ENCODE results near the gene PIP5K1B.
"Not testable (repeated sequence)": the region's sequence is repeated elsewhere in the genome, so short reads cannot be mapped to it uniquely, and the experiment has no call there.

The PIP5K1B gene

DNA sequence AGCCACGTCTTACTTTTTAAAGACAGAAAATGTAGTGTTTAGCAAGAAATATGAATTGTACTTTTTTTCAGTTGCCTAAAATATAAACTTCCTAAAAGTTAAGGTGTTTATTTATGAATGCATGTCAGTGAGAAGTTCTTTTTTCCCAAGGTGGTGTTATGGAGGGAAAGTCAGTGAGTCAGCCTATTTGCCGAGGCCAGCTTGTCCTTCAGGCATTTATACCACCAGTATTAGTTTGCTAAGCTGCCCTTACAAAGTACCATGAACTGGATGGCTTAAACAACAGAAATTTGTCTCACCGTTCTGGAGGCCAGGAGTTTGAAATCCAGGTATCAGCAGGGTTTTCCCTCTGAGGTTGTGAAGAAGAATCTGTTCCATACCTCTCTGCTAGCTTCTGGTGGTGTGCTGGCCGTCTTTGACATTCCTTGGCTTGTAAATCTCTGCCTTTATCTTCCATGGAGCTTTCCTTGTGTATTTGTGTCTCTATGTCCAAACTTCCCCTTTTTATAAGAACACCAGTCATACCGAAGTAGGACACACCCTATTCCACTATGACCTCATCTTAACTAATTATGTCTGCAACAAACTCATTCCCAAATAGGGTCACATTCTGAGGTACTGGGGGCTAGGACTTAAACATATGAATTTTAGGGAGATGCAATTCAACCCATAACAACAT is 270.5 kb downstream of the PIP5K1B start:
- no peak overlapping the region for H3K27ac Mint-ChIP-seq

DNA sequence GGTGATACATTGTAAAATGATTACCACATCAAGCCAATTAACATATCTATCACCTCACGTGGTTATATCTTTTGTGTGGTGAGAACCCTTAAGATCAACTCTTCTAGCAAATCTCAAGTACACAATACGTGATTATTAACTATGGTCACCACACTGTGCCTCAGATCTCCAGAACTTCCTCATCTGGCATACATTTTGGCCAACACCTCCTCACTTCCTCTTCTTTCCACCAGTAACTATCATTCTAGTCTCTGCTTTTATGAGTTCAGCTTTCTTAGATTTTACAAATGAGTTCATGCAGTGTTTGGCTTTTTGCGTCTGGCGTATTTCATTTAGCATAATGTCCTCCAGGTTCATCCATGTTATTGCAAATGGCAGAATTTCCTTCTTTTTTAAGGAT is 273.0 kb downstream of the PIP5K1B start:
- Mint-ChIP-seq H3K27ac (no peak overlapping the region), H3K36me3 (peaks cover 2% of the 10 kb centered on the region)

More for the DNA sequence above, 270.5 kb downstream of the PIP5K1B start:
- H3K9me3 Mint-ChIP-seq (ENCODE audit: low read depth): no peaks in the 10 kb centered on the region
- no peaks in the 10 kb centered on the region for H3K27me3 Mint-ChIP-seq
- H3K4me1 Mint-ChIP-seq (ENCODE audit: low read depth): peaks cover 11% of the 10 kb centered on the region
- no peak overlapping the region for H3K4me3 Mint-ChIP-seq
- H3K36me3 Mint-ChIP-seq: no peaks in the 10 kb centered on the region

DNA sequence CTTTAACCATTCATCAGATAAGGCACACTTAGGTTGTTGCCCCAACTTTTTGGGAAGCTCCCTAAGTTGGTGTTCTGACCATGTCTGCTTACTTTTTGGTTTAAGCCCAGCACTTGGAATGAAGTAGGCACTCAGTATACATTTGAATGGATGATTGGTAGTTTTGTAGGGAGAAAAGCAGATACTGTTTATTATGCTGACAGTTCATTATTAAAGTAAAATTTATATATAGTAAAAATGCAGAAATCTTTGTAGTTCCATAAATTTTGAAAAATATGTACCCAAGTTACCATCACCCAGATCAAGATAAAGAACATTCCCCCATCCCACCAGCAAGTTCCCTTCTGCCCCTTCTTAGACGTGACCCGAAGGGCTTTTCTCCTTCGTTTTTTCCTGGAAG is 273.5 kb downstream of the PIP5K1B start:
- Mint-ChIP-seq H3K27ac (no peak overlapping the region), H3K9me3 (ENCODE audit: low read depth) (no peaks in the 10 kb centered on the region), H3K4me3 (no peak overlapping the region), H3K4me1 (ENCODE audit: low read depth) (peaks cover 11% of the 10 kb centered on the region), H3K36me3 (peaks cover 2% of the 10 kb centered on the region), H3K27me3 (no peaks in the 10 kb centered on the region)

More for the DNA sequence above, 273.0 kb downstream of the PIP5K1B start:
- H3K4me1 Mint-ChIP-seq (ENCODE audit: low read depth): peaks cover 11% of the 10 kb centered on the region
- no peaks in the 10 kb centered on the region for H3K9me3 Mint-ChIP-seq (ENCODE audit: low read depth)
- no peaks in the 10 kb centered on the region for H3K27me3 Mint-ChIP-seq
- H3K4me3 Mint-ChIP-seq: no peak overlapping the region

DNA sequence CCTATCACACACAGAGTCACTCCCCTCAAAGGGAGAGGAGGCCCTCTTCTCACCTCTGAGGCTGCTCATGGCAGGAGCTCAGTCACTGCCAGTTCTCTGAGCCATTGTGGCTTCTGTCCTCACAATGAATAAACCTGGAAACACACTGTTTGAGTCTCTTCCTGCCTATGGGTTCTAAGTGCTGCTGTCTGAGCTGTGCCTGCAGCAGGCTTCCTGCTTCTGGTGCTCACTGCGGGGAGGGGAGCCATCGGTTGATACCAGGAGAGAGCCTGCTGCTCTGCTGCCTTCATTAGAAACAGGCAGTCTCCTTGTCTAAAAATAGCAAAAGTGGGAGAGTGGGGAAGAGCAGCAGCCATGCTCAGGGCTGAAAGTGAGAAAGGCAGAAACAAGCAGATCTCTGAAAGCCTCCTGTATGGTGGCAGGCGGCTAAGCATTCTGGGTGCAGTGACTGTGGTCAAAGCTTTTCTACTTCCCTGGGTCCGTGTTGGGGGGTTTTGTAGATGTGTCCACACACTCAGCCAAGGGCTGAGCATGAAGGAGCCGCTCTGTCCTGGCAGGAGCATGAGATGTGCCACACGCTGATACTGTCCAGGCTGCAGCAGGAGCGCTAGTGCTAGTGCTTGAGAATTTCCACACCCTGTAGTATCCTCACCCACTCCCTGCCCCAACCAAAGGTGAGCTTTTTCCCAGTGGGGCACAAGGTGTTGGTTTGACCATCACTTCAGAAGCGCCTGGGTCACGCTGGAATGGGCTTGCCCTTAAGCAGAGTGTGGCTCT is 274.7 kb downstream of the PIP5K1B start:
- H3K9me3 Mint-ChIP-seq (ENCODE audit: low read depth): no peaks in the 10 kb centered on the region
- no peak overlapping the region for H3K4me3 Mint-ChIP-seq
- H3K27ac Mint-ChIP-seq: no peak overlapping the region
- peaks cover 2% of the 10 kb centered on the region for H3K36me3 Mint-ChIP-seq
- peaks cover 7% of the 10 kb centered on the region for H3K4me1 Mint-ChIP-seq (ENCODE audit: low read depth)
- no peaks in the 10 kb centered on the region for H3K27me3 Mint-ChIP-seq

DNA sequence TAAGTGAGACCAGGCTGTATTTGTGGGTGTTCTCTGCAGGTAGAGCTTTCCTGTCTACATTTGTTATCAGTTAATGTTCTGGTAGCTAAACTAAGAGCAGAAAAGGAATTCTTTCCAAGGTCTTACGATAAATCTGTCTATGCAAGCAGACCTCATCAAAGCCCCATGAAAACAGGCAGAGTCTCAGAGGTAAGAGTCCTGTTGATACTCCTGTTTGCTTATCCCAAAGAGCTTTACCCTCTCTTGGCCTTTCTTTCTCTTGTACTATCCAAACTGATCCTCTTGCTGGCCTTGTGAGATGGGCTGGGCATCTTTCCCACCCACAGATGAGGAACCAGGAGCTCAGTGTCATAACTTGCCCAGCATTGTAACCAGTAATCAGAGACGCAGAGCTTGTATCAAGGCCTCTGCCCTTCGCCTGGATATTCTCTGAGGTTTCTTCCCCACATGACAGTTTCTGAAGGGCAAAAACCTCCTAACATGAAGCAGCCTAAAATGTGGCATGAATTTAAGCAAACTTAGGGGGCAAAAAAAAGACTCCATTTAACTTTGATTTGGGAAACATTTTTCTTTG is 275.4 kb downstream of the PIP5K1B start:
- no peaks in the 10 kb centered on the region for H3K9me3 Mint-ChIP-seq (ENCODE audit: low read depth)
- H3K36me3 Mint-ChIP-seq: peaks cover 2% of the 10 kb centered on the region
- H3K27ac Mint-ChIP-seq: no peak overlapping the region
- H3K4me3 Mint-ChIP-seq: no peak overlapping the region
- H3K4me1 Mint-ChIP-seq (ENCODE audit: low read depth): peaks cover 7% of the 10 kb centered on the region
- H3K27me3 Mint-ChIP-seq: no peaks in the 10 kb centered on the region

DNA sequence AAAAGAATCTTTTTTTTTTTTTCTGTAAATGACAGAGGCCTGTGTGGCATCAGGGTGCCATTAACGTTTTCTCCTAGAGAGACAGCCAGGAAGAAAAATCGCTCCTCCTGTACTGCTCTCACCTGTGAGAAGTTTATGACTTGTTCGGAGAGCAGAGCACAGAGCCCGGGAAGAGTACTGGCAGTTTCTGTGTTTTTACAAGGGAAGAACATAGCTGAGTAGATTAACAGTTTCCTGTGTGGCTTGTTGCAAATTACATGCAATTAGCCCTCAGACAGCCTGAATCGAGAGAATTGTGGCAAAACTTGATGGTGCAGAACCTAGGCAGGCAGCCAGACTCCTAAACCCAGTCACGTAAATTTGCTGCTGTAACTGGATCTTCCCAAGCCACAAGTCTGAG is 276.7 kb downstream of the PIP5K1B start:
- Mint-ChIP-seq H3K27ac (no peak overlapping the region), H3K4me1 (ENCODE audit: low read depth) (peaks cover 7% of the 10 kb centered on the region), H3K4me3 (no peak overlapping the region)

DNA sequence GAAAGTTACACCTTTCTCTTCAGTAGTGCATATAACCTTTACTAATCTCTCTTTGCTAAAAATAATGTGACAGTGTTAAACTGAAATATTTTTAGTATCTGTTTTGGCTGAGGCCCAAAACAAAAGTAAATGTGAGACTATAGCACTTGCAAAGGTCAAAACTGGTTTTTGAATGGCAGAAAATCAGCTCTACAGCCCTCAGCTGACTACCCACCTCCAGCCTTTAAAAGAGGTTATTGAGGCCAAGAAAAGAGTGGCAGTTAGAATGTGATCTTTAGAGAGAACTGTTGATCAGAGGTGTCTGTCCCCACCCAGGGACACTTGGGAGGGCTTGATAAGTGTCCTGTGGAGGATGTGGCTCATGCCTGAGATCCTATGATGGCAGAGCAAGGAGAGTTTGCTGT is 278.0 kb downstream of the PIP5K1B start:
- H3K4me3 Mint-ChIP-seq: no peak overlapping the region

More for the DNA sequence above, 276.7 kb downstream of the PIP5K1B start:
- Mint-ChIP-seq H3K27me3 (no peaks in the 10 kb centered on the region), H3K9me3 (ENCODE audit: low read depth) (no peaks in the 10 kb centered on the region), H3K36me3 (peaks cover 2% of the 10 kb centered on the region)

DNA sequence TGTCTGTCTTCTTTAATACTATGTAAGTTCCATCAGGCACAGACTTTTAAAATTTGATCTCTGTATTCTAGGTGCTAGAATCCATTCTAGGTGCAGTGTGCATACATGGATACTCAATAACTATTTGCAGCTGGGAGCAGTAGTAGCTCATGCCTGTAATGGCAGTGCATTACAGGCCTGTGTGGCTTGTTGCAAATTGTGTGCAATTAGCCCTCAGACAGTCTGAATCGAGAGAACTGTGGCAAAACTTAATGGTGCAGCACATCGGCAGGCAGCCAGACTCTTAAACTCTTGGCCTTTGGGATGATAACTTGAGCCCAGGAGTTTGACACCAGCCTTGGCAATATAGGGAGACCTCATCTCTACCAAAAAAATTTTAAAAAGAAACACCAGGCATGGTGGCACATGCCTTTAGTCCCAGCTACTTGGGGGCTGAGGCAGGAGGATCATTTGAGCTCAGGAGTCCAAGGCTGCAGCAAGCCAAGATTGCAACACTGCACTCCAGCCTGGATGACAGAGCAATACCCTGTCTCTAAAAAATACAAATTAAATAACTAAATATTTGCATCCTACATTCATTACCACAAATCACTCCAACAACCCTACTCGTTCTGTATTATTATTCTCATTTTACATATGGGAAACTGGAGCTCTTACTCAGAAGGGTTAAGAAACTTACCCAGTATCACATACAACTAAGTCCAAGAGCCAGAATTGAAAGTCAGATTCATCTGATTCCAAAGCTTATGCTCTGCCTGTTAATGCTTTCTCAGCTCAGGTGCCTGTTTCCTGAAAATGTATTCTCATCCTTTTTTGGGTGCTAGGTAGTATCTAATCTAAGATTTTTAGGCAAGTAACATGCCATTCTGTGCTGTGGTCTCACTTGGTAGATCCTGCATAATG is 278.7 kb downstream of the PIP5K1B start:
- Mint-ChIP-seq H3K27me3 (no peaks in the 10 kb centered on the region), H3K36me3 (peaks cover 2% of the 10 kb centered on the region), H3K27ac (no peak overlapping the region), H3K4me3 (no peak overlapping the region), H3K9me3 (ENCODE audit: low read depth) (no peaks in the 10 kb centered on the region), H3K4me1 (ENCODE audit: low read depth) (peaks cover 7% of the 10 kb centered on the region)

More for the DNA sequence above, 278.0 kb downstream of the PIP5K1B start:
- peaks cover 2% of the 10 kb centered on the region for H3K36me3 Mint-ChIP-seq
- peaks cover 7% of the 10 kb centered on the region for H3K4me1 Mint-ChIP-seq (ENCODE audit: low read depth)
- no peaks in the 10 kb centered on the region for H3K9me3 Mint-ChIP-seq (ENCODE audit: low read depth)
- H3K27ac Mint-ChIP-seq: no peak overlapping the region
- H3K27me3 Mint-ChIP-seq: no peaks in the 10 kb centered on the region

DNA sequence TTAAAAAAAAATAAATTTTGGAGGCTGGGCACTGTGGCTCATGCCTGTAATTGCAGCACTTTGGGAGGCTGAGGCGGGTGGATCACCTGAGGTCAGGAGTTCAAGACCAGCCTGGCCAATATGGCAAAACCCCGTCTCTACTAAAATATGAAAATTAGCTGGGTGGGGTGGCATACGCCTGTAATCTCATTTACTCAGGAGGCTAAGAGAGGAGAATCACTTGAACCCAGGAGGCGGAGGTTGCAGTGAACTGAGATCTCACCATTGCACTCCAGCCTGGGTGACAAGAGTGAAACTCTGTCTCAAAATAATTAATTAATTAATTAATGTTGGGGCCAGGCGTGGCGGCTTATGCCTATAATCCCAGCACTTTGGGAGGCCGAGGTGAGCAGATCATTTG is 281.9 kb downstream of the PIP5K1B start:
- H3K4me1 Mint-ChIP-seq (ENCODE audit: low read depth); H3K4me3 Mint-ChIP-seq; H3K27me3 Mint-ChIP-seq; H3K27ac Mint-ChIP-seq; H3K9me3 Mint-ChIP-seq (ENCODE audit: low read depth); H3K36me3 Mint-ChIP-seq: not testable (repeated sequence)

DNA sequence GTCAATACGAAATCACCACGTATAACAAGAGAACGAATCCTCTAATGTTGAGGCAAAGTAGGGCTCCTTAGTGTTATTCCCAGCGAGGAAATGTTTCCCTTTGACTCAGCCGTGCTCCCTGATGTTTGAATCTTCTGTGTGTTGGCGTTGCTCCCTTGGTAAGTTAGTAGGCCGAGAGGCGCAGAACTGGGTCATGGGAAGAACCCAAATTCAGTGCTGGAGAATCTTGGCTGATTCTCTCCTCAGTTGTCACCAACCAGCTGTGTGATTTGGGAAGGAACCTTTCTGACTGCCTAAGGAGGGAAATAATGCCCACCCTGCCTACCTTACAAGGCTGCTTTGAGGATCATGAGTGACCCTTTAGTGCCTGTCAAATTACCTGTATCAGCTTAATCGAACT is 286.4 kb downstream of the PIP5K1B start:
- Mint-ChIP-seq H3K27ac (no peak overlapping the region), H3K9me3 (ENCODE audit: low read depth) (no peaks in the 10 kb centered on the region), H3K4me3 (no peak overlapping the region)

DNA sequence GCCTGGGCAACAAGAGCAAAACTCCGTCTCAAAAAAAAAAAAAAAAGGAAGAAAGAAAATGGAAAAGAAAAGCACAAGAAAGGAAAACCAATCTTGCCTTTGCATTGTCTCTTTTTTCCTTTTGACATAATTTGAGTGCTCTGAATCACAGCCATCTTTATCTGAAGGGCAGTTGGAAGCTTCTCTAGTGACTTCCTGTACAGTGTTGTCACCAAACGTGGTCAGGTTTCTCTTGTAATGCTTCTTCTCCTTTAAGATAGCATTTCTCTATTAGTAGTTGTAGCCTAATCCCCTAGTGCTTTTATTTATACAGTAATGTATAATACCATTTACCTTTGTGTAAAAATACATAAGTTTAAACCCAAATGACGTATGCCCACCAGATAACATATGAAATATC is 290.7 kb downstream of the PIP5K1B start:
- Mint-ChIP-seq H3K27me3 (no peaks in the 10 kb centered on the region), H3K36me3 (no peaks in the 10 kb centered on the region), H3K27ac (no peak overlapping the region), H3K4me3 (no peak overlapping the region), H3K9me3 (ENCODE audit: low read depth) (no peaks in the 10 kb centered on the region), H3K4me1 (ENCODE audit: low read depth) (peaks cover 14% of the 10 kb centered on the region)

More for the DNA sequence above, 286.4 kb downstream of the PIP5K1B start:
- H3K4me1 Mint-ChIP-seq (ENCODE audit: low read depth): peaks cover 7% of the 10 kb centered on the region
- no peaks in the 10 kb centered on the region for H3K36me3 Mint-ChIP-seq
- H3K27me3 Mint-ChIP-seq: peaks cover 1% of the 10 kb centered on the region

DNA sequence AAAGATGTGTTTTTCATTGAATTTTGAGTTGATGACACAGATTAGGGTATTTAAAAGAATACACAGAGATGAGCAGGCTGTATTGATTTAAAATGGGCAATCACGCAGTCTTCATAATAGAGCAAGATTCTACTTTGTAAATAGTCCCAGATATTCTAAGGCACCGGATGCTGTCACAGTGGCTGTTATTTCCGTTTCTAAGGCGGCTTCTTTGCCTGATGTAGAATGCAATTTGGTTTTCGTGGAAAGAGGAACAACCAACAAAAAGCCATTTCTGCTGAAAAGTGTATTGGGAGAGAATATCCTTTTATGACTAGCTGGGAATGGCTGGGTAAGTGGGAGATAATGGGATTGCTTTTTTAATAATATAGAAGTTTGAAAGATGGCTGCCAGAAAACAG is 291.4 kb downstream of the PIP5K1B start:
- Mint-ChIP-seq H3K4me3 (peak overlapping the region; percentile 60), H3K27ac (peak overlapping the region; percentile 30), H3K36me3 (no peaks in the 10 kb centered on the region), H3K9me3 (ENCODE audit: low read depth) (no peaks in the 10 kb centered on the region), H3K4me1 (ENCODE audit: low read depth) (peaks cover 14% of the 10 kb centered on the region), H3K27me3 (no peaks in the 10 kb centered on the region)

DNA sequence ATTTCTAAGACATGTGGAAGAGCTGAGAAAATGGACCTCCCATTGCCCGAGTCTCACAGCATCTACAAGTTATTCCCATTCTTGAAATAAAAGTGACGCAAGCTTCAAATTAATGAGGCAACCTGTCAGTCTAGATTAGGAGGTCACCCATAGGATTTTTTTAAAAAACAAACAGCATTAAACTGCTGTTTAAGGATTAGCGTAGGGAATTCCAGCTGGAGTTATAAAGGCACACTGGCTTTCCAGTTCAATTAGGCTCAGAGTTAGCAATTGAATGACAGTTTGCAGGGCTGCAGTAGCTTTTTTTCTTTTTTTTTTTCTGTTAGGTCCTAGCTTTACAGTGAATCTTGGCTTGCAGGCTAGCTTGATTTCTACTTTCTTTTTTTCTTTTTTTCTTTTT is 292.6 kb downstream of the PIP5K1B start:
- no peaks in the 10 kb centered on the region for H3K36me3 Mint-ChIP-seq
- peaks cover 14% of the 10 kb centered on the region for H3K4me1 Mint-ChIP-seq (ENCODE audit: low read depth)
- no peak overlapping the region for H3K4me3 Mint-ChIP-seq
- H3K9me3 Mint-ChIP-seq (ENCODE audit: low read depth): no peaks in the 10 kb centered on the region
- no peaks in the 10 kb centered on the region for H3K27me3 Mint-ChIP-seq
- no peak overlapping the region for H3K27ac Mint-ChIP-seq

DNA sequence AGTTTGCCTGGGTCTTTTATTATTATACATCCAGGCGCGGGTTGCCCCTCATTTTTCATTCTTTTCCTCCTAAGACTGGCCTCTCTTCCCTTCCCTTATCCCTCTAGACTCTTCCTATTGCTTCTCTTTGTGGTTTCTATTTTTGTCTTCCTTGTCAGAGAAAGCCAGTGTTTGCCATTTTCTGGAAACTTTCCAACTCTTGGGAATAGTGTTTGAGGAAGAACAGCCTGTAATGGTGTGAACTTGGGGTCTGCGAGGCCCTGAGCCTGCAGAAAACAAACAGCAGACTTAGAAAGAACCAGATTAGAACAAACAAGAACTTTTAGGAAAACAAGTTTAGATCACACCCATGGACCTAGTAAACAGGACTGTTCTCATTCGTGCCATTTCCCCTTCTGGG is 293.3 kb downstream of the PIP5K1B start:
- Mint-ChIP-seq H3K4me3 (no peak overlapping the region), H3K9me3 (ENCODE audit: low read depth) (no peaks in the 10 kb centered on the region), H3K36me3 (no peaks in the 10 kb centered on the region), H3K27me3 (no peaks in the 10 kb centered on the region), H3K4me1 (ENCODE audit: low read depth) (peaks cover 14% of the 10 kb centered on the region), H3K27ac (no peak overlapping the region)
